LNCaP clone FGC (cell line): Measurements from ENCODE around the gene MMP17.

Source experiments
- DNase-seq: peaks from one replicate; pipeline ENCODE4 v3.0.0-alpha.2; 2011; ENCODE audit warnings: low read depth
- H3K4me3 ChIP-seq: 2 replicates; pipeline ENCODE4 v1.5.1; 2011; ENCODE audit warnings: mild to moderate bottlenecking, low read depth, low read length, control low read depth
- TF ChIP-seq, protein P1 (sequence below): IDR thresholded peaks from 2 replicates; pipeline ENCODE4 v1.5.1; 2012; ENCODE audit warnings: mild to moderate bottlenecking; ENCODE audit not compliant: control insufficient read depth, insufficient read depth; ENCODE audit errors: extremely low read depth

The MMP17 gene

DNA sequence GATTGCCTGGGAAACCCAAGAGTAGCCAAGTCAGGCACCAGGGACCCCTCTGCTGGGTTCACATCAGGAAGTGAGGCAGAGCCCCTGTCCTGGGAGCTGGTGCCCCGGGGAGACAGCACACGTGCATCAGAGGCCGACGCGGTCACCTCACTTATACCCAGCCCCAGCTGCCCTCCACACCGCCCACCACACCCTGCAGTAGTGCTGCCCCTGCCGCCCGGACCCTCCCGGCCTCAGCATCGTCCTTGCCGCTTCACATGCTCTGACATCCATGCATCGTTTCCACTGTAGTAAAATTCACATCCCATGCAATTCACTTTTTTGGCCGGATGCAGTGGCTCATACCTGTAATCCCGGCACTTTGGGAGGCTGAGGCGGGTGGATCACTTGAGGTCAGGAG is 14.0 kb downstream of the MMP17 start:
- no peak for DNase-seq
- TF ChIP-seq, protein P1, sequence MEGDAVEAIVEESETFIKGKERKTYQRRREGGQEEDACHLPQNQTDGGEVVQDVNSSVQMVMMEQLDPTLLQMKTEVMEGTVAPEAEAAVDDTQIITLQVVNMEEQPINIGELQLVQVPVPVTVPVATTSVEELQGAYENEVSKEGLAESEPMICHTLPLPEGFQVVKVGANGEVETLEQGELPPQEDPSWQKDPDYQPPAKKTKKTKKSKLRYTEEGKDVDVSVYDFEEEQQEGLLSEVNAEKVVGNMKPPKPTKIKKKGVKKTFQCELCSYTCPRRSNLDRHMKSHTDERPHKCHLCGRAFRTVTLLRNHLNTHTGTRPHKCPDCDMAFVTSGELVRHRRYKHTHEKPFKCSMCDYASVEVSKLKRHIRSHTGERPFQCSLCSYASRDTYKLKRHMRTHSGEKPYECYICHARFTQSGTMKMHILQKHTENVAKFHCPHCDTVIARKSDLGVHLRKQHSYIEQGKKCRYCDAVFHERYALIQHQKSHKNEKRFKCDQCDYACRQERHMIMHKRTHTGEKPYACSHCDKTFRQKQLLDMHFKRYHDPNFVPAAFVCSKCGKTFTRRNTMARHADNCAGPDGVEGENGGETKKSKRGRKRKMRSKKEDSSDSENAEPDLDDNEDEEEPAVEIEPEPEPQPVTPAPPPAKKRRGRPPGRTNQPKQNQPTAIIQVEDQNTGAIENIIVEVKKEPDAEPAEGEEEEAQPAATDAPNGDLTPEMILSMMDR, result no peak
- no peak overlapping the region for H3K4me3 ChIP-seq

- H3K4me3 ChIP-seq, result no peak overlapping the region
- TF ChIP-seq, protein P1, result no peak
- DNase-seq, result no peak
Measured at GRCh38 chr12:131843527-131843926, 15.3 kb downstream of the MMP17 start.

DNA sequence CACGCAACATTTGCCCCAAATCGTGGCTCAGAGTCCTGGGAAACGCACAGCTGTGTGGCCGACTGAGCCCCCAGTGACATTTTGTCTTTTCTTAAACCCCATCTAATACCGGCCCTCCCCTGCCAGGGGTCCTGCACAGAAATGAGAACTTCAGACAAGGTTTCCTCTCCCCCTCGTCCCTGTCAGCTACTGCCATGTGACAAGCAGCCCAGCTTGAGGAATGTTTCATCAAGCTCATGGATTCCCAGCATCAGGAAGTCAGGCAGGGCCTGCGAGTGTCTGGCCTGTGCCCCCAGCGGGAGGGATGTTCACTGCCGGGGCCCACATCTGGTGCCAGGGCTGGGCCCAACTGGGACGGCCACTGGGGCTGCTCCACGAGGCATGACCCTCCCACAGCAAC is 15.9 kb downstream of the MMP17 start:
- H3K4me3 ChIP-seq, result no peak overlapping the region
- TF ChIP-seq, protein P1, result no peak
- DNase-seq, result no peak

GRCh38 chr12:131844656-131845055 is 16.5 kb downstream of the MMP17 start:
- TF ChIP-seq, protein P1, result no peak
- H3K4me3 ChIP-seq, result no peak overlapping the region
- DNase-seq, result no peak

GRCh38 chr12:131845121-131845520 is 16.9 kb downstream of the MMP17 start:
- TF ChIP-seq, protein P1, result no peak
- no peak for DNase-seq
- no peak overlapping the region for H3K4me3 ChIP-seq

- no peak overlapping the region for H3K4me3 ChIP-seq
- TF ChIP-seq, protein P1, result no peak
- no peak for DNase-seq
Measured at GRCh38 chr12:131847456-131847855, 19.3 kb downstream of the MMP17 start.

DNA sequence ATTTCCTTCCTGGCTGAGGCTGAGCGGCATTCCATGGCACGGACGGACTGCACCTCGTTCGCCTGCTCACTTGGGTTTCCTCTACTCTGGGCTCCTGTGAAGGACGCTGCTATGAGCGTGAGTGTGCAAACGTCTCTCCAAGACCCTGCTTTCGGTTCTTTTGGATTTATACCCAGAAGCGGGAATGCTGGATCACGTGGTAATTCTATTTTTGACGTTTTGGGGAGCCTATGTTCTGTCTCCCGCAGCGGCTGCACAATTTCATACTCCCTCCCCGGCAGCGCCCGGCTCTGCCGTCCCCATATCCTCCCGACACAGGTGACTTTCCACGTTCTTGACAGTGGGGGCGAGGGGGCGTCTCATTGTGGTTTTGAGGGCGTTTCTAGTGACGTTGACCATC is 20.6 kb downstream of the MMP17 start:
- no peak for DNase-seq

More for the DNA sequence above, 20.6 kb downstream of the MMP17 start:
- no peak overlapping the region for H3K4me3 ChIP-seq
- TF ChIP-seq, protein P1, result no peak
